Measurements from ENCODE around the gene ATP2B2.

DNA sequence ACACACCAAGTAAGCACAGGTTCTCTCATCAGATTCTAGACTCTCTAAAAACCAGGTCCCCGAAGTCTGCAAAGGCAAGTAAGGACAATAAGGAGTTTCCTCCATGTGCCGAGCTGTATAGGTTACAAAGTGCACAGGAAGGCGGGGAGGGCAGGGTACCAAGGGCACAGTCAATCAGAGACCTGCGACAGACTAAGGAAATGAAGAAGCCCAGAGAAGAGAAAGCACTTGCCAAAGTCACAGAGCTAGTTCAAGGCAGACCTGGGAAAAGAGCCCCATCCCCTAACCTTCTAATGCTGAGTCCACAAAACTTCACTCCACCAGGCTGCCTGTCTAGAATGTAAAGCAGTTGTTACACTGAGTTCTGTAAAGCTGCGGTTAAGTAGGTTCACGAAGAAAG, 186.1 kb downstream of the ATP2B2 start:
- TF ChIP-seq POLR2A (IDR thresholded peaks at IDR 0.05; ENCODE audit: control extremely low read depth in 1 of 2, low read depth in 2 of 2, low read length in 2 of 2): no peak
- no peak for TF ChIP-seq CTCF (IDR thresholded peaks at IDR 0.05; ENCODE audit: control extremely low read depth in 1 of 3, insufficient read depth in 1 of 3, low read depth in 1 of 3, low read length in 3 of 3)
- no peak for TF ChIP-seq JUN (IDR thresholded peaks at IDR 0.05; ENCODE audit: low read depth, low read length)
- TF ChIP-seq EP300 (IDR thresholded peaks at IDR 0.05; ENCODE audit: borderline replicate concordance in 1 of 2, low read depth in 2 of 2, low read length in 2 of 2): no peak
- TF ChIP-seq GTF2F1 (IDR thresholded peaks at IDR 0.05; ENCODE audit: borderline replicate concordance, low read depth, low read length): no peak
- TF ChIP-seq SRF (IDR thresholded peaks at IDR 0.05; ENCODE audit: low read depth, low read length): no peak
- no peak for TF ChIP-seq POLR2AphosphoS5 (IDR thresholded peaks at IDR 0.05; ENCODE audit: low read depth, low read length)
- TF ChIP-seq RFX5 (IDR thresholded peaks at IDR 0.05; ENCODE audit: borderline replicate concordance, low read depth, low read length): no peak

Data from H1 (cell line).